AG04449 (cell line): ENCODE measurements around the gene CORT.
"Not testable (repeated sequence)": the region's sequence is repeated elsewhere in the genome, so short reads cannot be mapped to it uniquely, and the experiment has no call there.

Experiments used
- CTCF ChIA-PET: fragments of 350-600 bp; formaldehyde crosslinking; extraction: SDS; loops from one replicate; lab custom pipeline; 2021; ENCODE audit warnings: antibody characterized with exemption; lab: Yijun Ruan, JAX
- POLR2A ChIA-PET: fragments of 400-600, 350-600 bp; formaldehyde crosslinking; extraction: SDS; loops from one replicate; lab custom pipeline; 2020; ENCODE audit warnings: antibody characterized with exemption, inconsistent platforms; lab: Yijun Ruan, JAX
- DNase-seq: peaks from one replicate; pipeline ENCODE4 v3.0.0-alpha.2; 2010; ENCODE audit warnings: low read depth, low spot score
- H3K4me3 ChIP-seq: 2 replicates; pipeline ENCODE4 v1.5.1; 2011; ENCODE audit warnings: low read depth, mild to moderate bottlenecking, control low read depth, low read length
- CTCF ChIP-seq: IDR thresholded peaks from one replicate; pipeline ENCODE4 v1.5.1; 2011; ENCODE audit warnings: mild to moderate bottlenecking, moderate library complexity, low read length, control low read depth, inconsistent platforms; ENCODE audit not compliant: insufficient read depth; ENCODE audit errors: missing control alignments

CORT gene

GRCh38 chr1:10456661-10457060 lies 6.8 kb downstream of the CORT start:
- POLR2A ChIA-PET = no interaction called here
- no peak overlapping the region for H3K4me3 ChIP-seq
- DNase-seq = no peak
- CTCF ChIA-PET = interaction anchor here (1.9 to 2.3 kb wide), 3 partner anchors 26 to 50 kb away, joined by 5 to 11 read pairs (median 8); partner anchors contain the start of gene CENPS
- no peak for TF ChIP-seq CTCF

- ChIA-PET POLR2A (interaction anchor here (0.7 kb wide), 1 partner anchor 50 kb away, joined by 3 read pairs; no protein-coding TSS in a partner anchor), CTCF (interaction anchor here (1.0 to 2.3 kb wide), 3 partner anchors 15 to 50 kb away, joined by 3 to 11 read pairs (median 5); partner anchors contain the start of gene DFFA)
- not testable (repeated sequence) for DNase-seq, H3K4me3 ChIP-seq
These were observed 7.6 kb downstream of the CORT start for GRCh38 chr1:10457462-10457861.

- no peak overlapping the region for H3K4me3 ChIP-seq
- POLR2A ChIA-PET = interaction anchor here (0.7 kb wide), 1 partner anchor 49 kb away, joined by 3 read pairs; no protein-coding TSS in a partner anchor
- DNase-seq = no peak
- TF ChIP-seq CTCF = no peak
- CTCF ChIA-PET = interaction anchor here (1.0 to 2.3 kb wide), 2 partner anchors 15 to 37 kb away, joined by 3 to 11 read pairs; partner anchors contain the start of gene DFFA
These were observed 8.0 kb downstream of the CORT start for GRCh38 chr1:10457875-10458274.

GRCh38 chr1:10459184-10459583 lies 9.4 kb downstream of the CORT start:
- ChIA-PET CTCF (interaction anchor here (0.9 to 1.5 kb wide), 3 partner anchors 29 to 85 kb away, joined by 4 to 9 read pairs (median 4); partner anchors contain the start of gene CENPS), POLR2A (no interaction called here)
- no peak for TF ChIP-seq CTCF
- DNase-seq = peak; percentile 45
- H3K4me3 ChIP-seq = no peak overlapping the region

GRCh38 chr1:10467078-10467477 lies 17.2 kb downstream of the CORT start:
- CTCF ChIA-PET = no interaction called here
- no peak for DNase-seq
- H3K4me3 ChIP-seq = no peak overlapping the region
- no peak for TF ChIP-seq CTCF
- POLR2A ChIA-PET = no interaction called here

- no peak for TF ChIP-seq CTCF
- DNase-seq = no peak
- ChIA-PET CTCF (interaction anchor here (2.6 kb wide), 1 partner anchor 37 kb away, joined by 7 read pairs; no protein-coding TSS in a partner anchor), POLR2A (interaction anchor here (0.7 kb wide), 1 partner anchor 474 kb away, joined by 4 read pairs; no protein-coding TSS in a partner anchor)
- H3K4me3 ChIP-seq = no peak overlapping the region
These were observed 20.2 kb downstream of the CORT start for GRCh38 chr1:10470043-10470442.
